ENCODE data around the gene SLC5A9. TPM values are rescaled to one million over a fixed set of nuclear protein-coding genes. Genes with fewer than 3 reads are reported as not detected.

Gene SLC5A9
- total RNA-seq, 1 donor from 2014 or later: not detected

GRCh38 chr1:48221657-48222056 lies 859 bp upstream of the SLC5A9 start:
- Mint-ChIP-seq H3K27ac (no peak overlapping the region), H3K36me3 (ENCODE audit: low read depth) (no peaks in the 10 kb centered on the region), H3K4me1 (no peaks in the 10 kb centered on the region), H3K27me3 (peaks cover under 1% of the 10 kb centered on the region), H3K9me3 (no peaks in the 10 kb centered on the region), H3K4me3 (no peak overlapping the region)
- no peak for ATAC-seq (ENCODE audit: low read depth)
- ChIA-PET POLR2A (no interaction called here), CTCF (no interaction called here)
- intact Hi-C loops (cut with micrococcal nuclease): no loop called here
- TF ChIP-seq CTCF (IDR thresholded peaks at IDR 0.05): no peak
- no peak for DNase-seq

DNA sequence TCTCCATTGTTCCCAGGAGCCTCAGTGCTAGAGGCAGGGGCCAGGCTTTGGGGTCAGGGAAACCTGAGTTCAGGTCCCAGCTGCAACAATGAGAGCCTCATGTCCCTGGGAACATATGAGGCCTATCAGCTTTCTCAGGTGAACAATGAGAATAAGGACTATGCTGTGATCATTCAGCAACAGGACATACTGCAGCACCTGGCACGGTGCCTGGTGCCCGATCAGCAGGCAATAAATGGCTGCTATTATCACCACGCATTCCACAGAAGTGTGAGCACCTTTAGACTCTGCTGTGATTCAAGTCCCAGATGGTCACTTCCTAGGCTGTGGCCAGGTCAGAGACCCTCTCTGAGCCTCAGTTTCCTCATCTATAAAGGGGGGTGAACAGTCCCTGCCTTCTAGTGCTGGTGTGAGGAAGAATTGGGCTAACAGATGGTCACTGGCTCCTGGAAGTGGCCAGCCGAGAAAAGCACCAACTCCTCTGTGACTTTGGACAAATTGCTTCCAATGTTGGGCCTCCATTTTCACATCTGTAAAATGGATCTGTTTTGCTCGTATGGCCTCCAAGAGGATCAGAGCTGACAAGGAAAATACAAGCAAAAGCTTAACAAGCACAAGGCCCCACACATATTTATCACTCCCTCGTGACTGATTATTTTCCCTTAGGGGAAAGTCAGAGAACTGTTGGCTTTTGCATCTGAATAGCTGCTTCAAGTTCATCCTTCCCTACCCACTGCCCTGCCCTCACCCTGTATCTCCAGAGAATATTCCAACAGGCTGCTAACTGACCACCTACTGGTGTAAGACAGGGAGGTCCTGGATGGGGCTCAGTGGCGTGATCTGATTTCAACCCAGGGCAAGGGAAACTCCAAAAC lies 1.1 kb downstream of the SLC5A9 start:
- ChIA-PET CTCF (no interaction called here), POLR2A (no interaction called here)
- no peaks in the 10 kb centered on the region for H3K9me3 Mint-ChIP-seq
- H3K36me3 Mint-ChIP-seq (ENCODE audit: low read depth): no peaks in the 10 kb centered on the region
- H3K27me3 Mint-ChIP-seq: no peaks in the 10 kb centered on the region
- H3K4me3 Mint-ChIP-seq: no peak overlapping the region
- no peak for ATAC-seq (ENCODE audit: low read depth)
- H3K27ac Mint-ChIP-seq: no peak overlapping the region
- peaks cover 3% of the 10 kb centered on the region for H3K4me1 Mint-ChIP-seq
- TF ChIP-seq CTCF (IDR thresholded peaks at IDR 0.05): no peak
- DNase-seq: no peak
- intact Hi-C loops (cut with micrococcal nuclease): no loop called here

DNA sequence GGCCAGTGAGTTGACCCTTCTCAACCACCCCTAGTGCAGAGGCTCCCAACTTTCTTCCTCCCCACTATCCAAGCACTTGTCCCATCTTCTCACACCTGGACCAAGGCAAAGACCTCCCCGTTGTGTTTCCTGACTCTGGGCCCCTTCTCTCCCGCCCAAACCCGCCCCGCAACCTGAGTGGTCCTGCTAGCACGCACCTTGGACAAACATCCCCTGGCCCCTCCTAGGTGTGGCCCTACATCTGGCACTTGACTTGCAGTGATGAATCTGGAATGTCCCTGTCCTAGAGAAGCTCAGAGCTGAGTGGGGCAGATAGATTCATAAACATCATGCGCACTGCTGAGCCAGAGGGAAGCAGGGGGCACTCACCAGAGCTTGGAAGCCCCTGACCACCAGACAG lies 2.3 kb downstream of the SLC5A9 start:
- H3K4me1 Mint-ChIP-seq: peaks cover 6% of the 10 kb centered on the region
- no peaks in the 10 kb centered on the region for H3K27me3 Mint-ChIP-seq
- no peaks in the 10 kb centered on the region for H3K9me3 Mint-ChIP-seq
- H3K27ac Mint-ChIP-seq: no peak overlapping the region
- intact Hi-C loops (cut with micrococcal nuclease): no loop called here
- CTCF ChIA-PET: no interaction called here
- H3K4me3 Mint-ChIP-seq: no peak overlapping the region
- POLR2A ChIA-PET: no interaction called here
- H3K36me3 Mint-ChIP-seq (ENCODE audit: low read depth): no peaks in the 10 kb centered on the region
- no peak for TF ChIP-seq CTCF (IDR thresholded peaks at IDR 0.05)
- ATAC-seq (ENCODE audit: low read depth) (no peak), DNase-seq (no peak)

DNA sequence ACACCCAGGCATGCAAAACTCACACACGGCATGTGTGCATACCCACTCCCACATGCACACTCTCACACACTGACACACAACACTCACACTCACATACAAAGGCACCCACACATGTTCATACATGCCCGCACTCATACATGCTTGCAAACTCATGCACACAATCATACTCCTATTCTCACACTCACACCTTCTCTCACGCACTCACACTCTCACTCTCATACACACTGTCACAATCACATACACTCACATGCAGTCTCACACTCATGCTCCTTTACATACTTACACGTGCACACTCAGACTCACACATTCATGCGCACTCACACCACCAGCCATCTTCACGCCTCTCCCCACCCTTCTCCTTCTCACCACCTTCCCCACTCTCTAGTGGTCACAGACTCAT lies 3.1 kb downstream of the SLC5A9 start:
- H3K9me3 Mint-ChIP-seq: no peaks in the 10 kb centered on the region
- peaks cover 6% of the 10 kb centered on the region for H3K4me1 Mint-ChIP-seq
- POLR2A ChIA-PET: no interaction called here
- H3K36me3 Mint-ChIP-seq (ENCODE audit: low read depth): no peaks in the 10 kb centered on the region
- intact Hi-C loops (cut with micrococcal nuclease): no loop called here
- CTCF ChIA-PET: no interaction called here
- no peak overlapping the region for H3K27ac Mint-ChIP-seq
- DNase-seq (no peak), ATAC-seq (ENCODE audit: low read depth) (no peak)
- no peaks in the 10 kb centered on the region for H3K27me3 Mint-ChIP-seq
- no peak for TF ChIP-seq CTCF (IDR thresholded peaks at IDR 0.05)
- H3K4me3 Mint-ChIP-seq: no peak overlapping the region

GRCh38 chr1:48227165-48228013 lies 4.9 kb downstream of the SLC5A9 start:
- intact Hi-C loops (cut with micrococcal nuclease): no loop called here
- ChIA-PET CTCF (no interaction called here), POLR2A (no interaction called here)
- no peak for TF ChIP-seq CTCF (IDR thresholded peaks at IDR 0.05)
- Mint-ChIP-seq H3K27me3 (no peaks in the 10 kb centered on the region), H3K36me3 (ENCODE audit: low read depth) (no peaks in the 10 kb centered on the region), H3K9me3 (no peaks in the 10 kb centered on the region), H3K4me3 (no peak overlapping the region), H3K27ac (no peak overlapping the region), H3K4me1 (peaks cover 6% of the 10 kb centered on the region)
- no peak for DNase-seq
- peak; percentile 57 for ATAC-seq (ENCODE audit: low read depth)
